DOHH2 (cell line): ENCODE data around the gene LIAS.

Experiments
- H3F3A ChIP-seq: fragments of 200-600 bp; sonication (generic), shearing (Covaris generic); 2 replicates; pipeline ENCODE4 v1.6.0; 2016; ENCODE audit warnings: antibody characterized with exemption, mild to moderate bottlenecking; ENCODE audit not compliant: control insufficient read depth, insufficient read depth
- H3K27ac ChIP-seq: fragments of 200-600 bp; sonication (generic); 2 replicates; pipeline ENCODE4 v1.5.1; 2014; ENCODE audit warnings: low read depth, mild to moderate bottlenecking, low read length, moderate library complexity
- H3K27me3 ChIP-seq: fragments of 200-600 bp; sonication (generic); 2 replicates; pipeline ENCODE4 v1.6.1; 2014; ENCODE audit warnings: mild to moderate bottlenecking, low read length, mixed read lengths; ENCODE audit not compliant: control insufficient read depth
- H3K36me3 ChIP-seq: fragments of 200-600 bp; sonication (generic); 2 replicates; pipeline ENCODE4 v1.6.1; 2014; ENCODE audit warnings: mild to moderate bottlenecking, low read length, moderate library complexity, mixed read lengths; ENCODE audit not compliant: control insufficient read depth
- H3K4me1 ChIP-seq: fragments of 200-600 bp; sonication (generic); 2 replicates; pipeline ENCODE4 v1.6.1; 2014; ENCODE audit warnings: mild to moderate bottlenecking, low read length, mixed read lengths; ENCODE audit not compliant: control insufficient read depth
- H3K4me2 ChIP-seq: fragments of 200-600 bp; sonication (generic); 2 replicates; pipeline ENCODE4 v1.6.0; 2014; ENCODE audit warnings: mild to moderate bottlenecking, low read length, moderate library complexity
- H3K4me3 ChIP-seq: fragments of 200-600 bp; sonication (generic); 2 replicates; pipeline ENCODE4 v1.5.1; 2014; ENCODE audit warnings: mild to moderate bottlenecking, low read length, mixed read lengths
- H3K79me2 ChIP-seq: fragments of 200-600 bp; sonication (generic); 2 replicates; pipeline ENCODE4 v1.6.1; 2014; ENCODE audit warnings: mild to moderate bottlenecking, low read length, mixed read lengths; ENCODE audit not compliant: control insufficient read depth
- H3K9me2 ChIP-seq: fragments of 200-600 bp; sonication (generic); replicated peaks from 2 replicates; pipeline ENCODE4 v1.6.1; 2014; ENCODE audit warnings: mild to moderate bottlenecking, low read length, mixed read lengths; ENCODE audit not compliant: control insufficient read depth
- H3K9me3 ChIP-seq: fragments of 200-600 bp; sonication (generic); 2 replicates; pipeline ENCODE4 v1.6.1; 2014; ENCODE audit warnings: antibody characterized with exemption, low read length, mixed read lengths; ENCODE audit not compliant: control insufficient read depth, insufficient read depth
- H4K20me1 ChIP-seq: fragments of 200-600 bp; sonication (generic); 2 replicates; pipeline ENCODE4 v1.6.0; 2014; ENCODE audit warnings: low read depth, mild to moderate bottlenecking, antibody characterized with exemption, low read length, moderate library complexity; ENCODE audit not compliant: control insufficient read depth, insufficient read depth
- EZH2phosphoT487 ChIP-seq: fragments of 200-600 bp; sonication (generic); IDR thresholded peaks from 2 replicates; pipeline ENCODE4 v1.6.1; 2017; ENCODE audit warnings: borderline replicate concordance, mild to moderate bottlenecking, antibody characterized with exemption, low read length, moderate library complexity, mixed read lengths
- TF ChIP-seq, protein P1 (sequence below): fragments of 200-600 bp; sonication (generic); IDR thresholded peaks from one replicate; pipeline ENCODE4 v1.5.1; 2014; ENCODE audit warnings: antibody characterized with exemption, mild to moderate bottlenecking, low read depth, low read length; ENCODE audit not compliant: poor library complexity, severe bottlenecking

Gene LIAS

DNA sequence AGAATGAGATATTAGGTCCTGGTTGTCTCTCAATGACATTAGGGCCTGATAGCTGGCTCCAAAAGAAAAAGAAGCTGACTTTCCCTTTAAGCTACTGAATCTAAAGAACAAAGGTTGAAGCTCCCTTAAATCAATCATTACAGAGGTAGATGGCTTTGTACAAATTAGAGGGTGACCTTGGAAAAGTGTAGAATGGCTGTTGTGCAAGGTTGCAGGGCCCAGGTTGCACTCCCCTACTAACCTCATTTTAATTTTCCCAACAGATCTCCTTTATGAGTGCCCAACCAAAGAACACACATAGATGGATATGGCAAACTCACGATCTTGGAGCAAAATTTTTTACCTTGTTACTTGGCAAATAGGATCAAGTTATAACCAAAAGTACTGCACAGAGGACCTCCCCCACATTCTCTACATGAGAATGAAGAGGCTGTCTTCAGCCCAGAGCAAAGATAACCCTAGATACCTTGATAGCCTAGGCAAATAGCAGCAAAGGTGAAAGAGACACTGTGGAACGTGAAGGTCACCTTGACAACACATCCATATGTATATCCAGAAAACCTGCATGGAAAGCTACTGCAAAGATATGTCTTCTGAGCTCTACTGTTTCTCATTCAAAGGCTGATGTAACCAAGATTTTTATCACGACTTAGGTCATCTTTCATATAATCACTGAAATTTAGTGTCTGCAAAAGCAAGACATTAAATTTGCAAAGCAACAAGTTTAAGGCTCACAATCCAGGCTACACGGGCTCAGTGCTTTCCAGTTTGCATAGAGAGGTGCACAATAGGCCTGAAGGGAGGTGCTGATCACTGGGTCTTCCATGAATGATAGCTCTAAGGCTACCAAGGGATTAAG, 29.2 kb upstream of the LIAS start:
- Histone ChIP-seq H3K9me2 (no peaks in the 10 kb centered on the region), H3F3A (no peaks in the 10 kb centered on the region), H3K4me1 (peaks cover 4% of the 10 kb centered on the region), H4K20me1 (no peaks in the 10 kb centered on the region), H3K4me3 (no peak overlapping the region), H3K9me3 (no peaks in the 10 kb centered on the region), H3K4me2 (no peak overlapping the region), H3K36me3 (no peaks in the 10 kb centered on the region), H3K27me3 (no peaks in the 10 kb centered on the region), H3K27ac (no peak overlapping the region), H3K79me2 (no peaks in the 10 kb centered on the region)
- TF ChIP-seq EZH2phosphoT487: no peak
- TF ChIP-seq, protein P1, sequence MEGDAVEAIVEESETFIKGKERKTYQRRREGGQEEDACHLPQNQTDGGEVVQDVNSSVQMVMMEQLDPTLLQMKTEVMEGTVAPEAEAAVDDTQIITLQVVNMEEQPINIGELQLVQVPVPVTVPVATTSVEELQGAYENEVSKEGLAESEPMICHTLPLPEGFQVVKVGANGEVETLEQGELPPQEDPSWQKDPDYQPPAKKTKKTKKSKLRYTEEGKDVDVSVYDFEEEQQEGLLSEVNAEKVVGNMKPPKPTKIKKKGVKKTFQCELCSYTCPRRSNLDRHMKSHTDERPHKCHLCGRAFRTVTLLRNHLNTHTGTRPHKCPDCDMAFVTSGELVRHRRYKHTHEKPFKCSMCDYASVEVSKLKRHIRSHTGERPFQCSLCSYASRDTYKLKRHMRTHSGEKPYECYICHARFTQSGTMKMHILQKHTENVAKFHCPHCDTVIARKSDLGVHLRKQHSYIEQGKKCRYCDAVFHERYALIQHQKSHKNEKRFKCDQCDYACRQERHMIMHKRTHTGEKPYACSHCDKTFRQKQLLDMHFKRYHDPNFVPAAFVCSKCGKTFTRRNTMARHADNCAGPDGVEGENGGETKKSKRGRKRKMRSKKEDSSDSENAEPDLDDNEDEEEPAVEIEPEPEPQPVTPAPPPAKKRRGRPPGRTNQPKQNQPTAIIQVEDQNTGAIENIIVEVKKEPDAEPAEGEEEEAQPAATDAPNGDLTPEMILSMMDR: no peak

DNA sequence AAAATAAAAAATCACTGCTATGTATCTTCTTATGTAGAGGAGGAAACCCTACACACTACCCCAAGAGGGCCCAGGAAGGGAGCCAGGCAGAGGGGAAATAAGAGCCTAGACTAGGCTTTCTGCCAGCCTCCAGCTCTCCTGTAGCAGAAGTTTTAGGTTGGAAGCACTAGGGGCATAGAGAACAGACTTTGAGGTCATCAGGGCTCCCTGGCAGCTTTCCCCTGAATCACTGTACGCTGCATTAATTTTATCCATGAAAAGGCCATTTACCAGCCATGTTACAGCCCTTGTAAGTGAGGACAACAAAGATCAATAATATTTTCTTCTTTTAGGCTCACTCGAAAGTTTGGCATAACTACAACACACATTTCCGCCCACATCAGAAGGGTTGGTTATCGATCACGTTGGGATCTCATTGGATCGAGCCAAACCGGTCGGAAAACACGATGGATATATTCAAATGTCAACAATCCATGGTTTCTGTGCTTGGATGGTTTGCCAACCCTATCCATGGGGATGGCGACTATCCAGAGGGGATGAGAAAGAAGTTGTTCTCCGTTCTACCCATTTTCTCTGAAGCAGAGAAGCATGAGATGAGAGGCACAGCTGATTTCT, 24.9 kb upstream of the LIAS start:
- TF ChIP-seq, protein P1: no peak
- TF ChIP-seq EZH2phosphoT487: no peak
- no peaks in the 10 kb centered on the region for H3F3A ChIP-seq
- H3K9me2 ChIP-seq: no peaks in the 10 kb centered on the region
- no peak overlapping the region for H3K27ac ChIP-seq
- no peaks in the 10 kb centered on the region for H3K36me3 ChIP-seq
- no peaks in the 10 kb centered on the region for H3K4me1 ChIP-seq
- no peaks in the 10 kb centered on the region for H3K79me2 ChIP-seq
- no peak overlapping the region for H3K4me3 ChIP-seq
- no peaks in the 10 kb centered on the region for H3K9me3 ChIP-seq
- H3K27me3 ChIP-seq: no peaks in the 10 kb centered on the region
- H4K20me1 ChIP-seq: no peaks in the 10 kb centered on the region
- H3K4me2 ChIP-seq: no peak overlapping the region

DNA sequence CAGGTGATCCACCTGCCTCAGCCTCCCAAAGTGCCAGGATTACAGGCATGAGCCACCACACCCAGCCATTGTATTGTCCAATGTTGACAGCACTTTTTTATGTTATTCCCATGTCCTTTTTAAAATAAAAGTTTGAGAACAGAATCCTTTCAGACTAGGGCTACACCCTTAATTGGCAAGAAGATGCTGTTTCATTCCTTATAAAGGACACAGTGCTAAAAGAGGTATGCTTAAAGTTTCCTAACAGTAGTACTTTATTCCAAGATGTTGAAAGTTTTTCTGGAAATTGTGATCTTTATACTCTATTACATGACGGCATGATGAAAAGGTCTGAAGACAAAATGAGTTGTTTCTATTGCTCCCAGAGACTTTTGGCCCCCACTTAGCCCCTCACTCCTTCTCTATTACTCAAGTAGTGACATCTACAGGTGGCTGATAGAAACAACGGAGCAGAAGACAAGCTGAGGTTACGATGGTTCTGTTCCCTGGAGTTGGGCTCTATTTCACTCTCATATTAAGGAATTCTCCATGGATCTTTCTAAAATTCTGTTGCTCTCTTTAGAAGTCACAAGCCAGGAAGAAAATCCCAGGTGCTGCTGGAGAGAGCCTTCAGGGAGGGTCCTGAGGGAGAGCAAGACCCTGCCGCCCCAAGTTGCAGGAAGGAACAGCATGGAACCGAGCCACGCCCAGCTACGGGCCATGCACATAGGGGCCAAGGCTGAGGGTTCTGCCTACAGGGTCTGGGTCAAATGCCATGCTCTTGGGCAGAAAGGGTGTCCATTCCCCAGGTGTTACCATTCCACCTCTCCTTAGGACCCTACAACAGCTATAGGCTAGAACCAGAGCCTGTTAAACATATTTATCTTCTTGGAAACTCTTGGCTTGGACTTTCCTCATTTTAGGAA, 22.9 kb upstream of the LIAS start:
- TF ChIP-seq, protein P1: peak; percentile 60
- no peak for TF ChIP-seq EZH2phosphoT487
- H3K4me3 ChIP-seq: no peak overlapping the region
- no peaks in the 10 kb centered on the region for H3K79me2 ChIP-seq
- no peaks in the 10 kb centered on the region for H3K36me3 ChIP-seq
- H3K4me1 ChIP-seq: no peaks in the 10 kb centered on the region
- H3K4me2 ChIP-seq: no peak overlapping the region
- no peaks in the 10 kb centered on the region for H4K20me1 ChIP-seq
- H3K27ac ChIP-seq: no peak overlapping the region
- H3F3A ChIP-seq: no peaks in the 10 kb centered on the region
- H3K27me3 ChIP-seq: no peaks in the 10 kb centered on the region
- H3K9me3 ChIP-seq: no peaks in the 10 kb centered on the region
- no peaks in the 10 kb centered on the region for H3K9me2 ChIP-seq
